ENCODE data around the gene FGF1. TPM values are rescaled to one million over a fixed set of nuclear protein-coding genes. Genes with fewer than 3 reads are reported as not detected.

Gene FGF1
- polyA plus RNA-seq, 1 of the 3 experiments (the other 2 are of a cell fraction) = 5.3 TPM

GRCh38 chr5:142676318-142676717, 9.6 kb downstream of the FGF1 start:
- H3K4me3 ChIP-seq (ENCODE audit: low read depth in 2 of 2, low read length in 1 of 2) = no peak overlapping the region
- POLR2A ChIA-PET = interaction anchor here (2.2 kb wide), 1 partner anchor 10 kb away, joined by 5 read pairs; the partner anchor contains the start of gene FGF1
- no peak for DNase-seq

More at GRCh38 chr5:142676318-142676717, 9.6 kb downstream of the FGF1 start:
- H3K4me1 ChIP-seq (ENCODE audit: control insufficient read depth in 1 of 2, insufficient read depth in 2 of 2, low read depth in 1 of 2, low read length in 1 of 2) = peaks cover 0 to 19% of the 10 kb centered on the region in 2 experiments; a peak in 2 of 4 replicates
- 91% methylated on average over 4 of the region's 4 CpGs for WGBS (ENCODE audit: low lambda C conversion rate)
- TF ChIP-seq TCF12 (IDR thresholded peaks at IDR 0.05) = no peak
- TF ChIP-seq EP300 (IDR thresholded peaks at IDR 0.05; ENCODE audit: borderline replicate concordance in 1 of 2, low read depth in 1 of 2, low read length in 1 of 2) = no peak
- no peak for TF ChIP-seq MEF2A (IDR thresholded peaks at IDR 0.05; ENCODE audit: borderline replicate concordance, low read depth)
- no peak for TF ChIP-seq RAD21 (IDR thresholded peaks at IDR 0.05; ENCODE audit: low read length)
- TF ChIP-seq FOSL2 (IDR thresholded peaks at IDR 0.05; ENCODE audit: borderline replicate concordance, low read depth) = no peak
- TF ChIP-seq TAF1 (IDR thresholded peaks at IDR 0.05; ENCODE audit: borderline replicate concordance, low read depth, low read length) = no peak
- no peak for TF ChIP-seq GATA2 (CRISPR knock-in tag; IDR thresholded peaks at IDR 0.05)
- no peak for TF ChIP-seq CHD2 (IDR thresholded peaks at IDR 0.05; ENCODE audit: low read length, partially characterized antibody)
- TF ChIP-seq, protein P1, sequence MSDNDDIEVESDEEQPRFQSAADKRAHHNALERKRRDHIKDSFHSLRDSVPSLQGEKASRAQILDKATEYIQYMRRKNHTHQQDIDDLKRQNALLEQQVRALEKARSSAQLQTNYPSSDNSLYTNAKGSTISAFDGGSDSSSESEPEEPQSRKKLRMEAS (IDR thresholded peaks at IDR 0.05; ENCODE audit: low read depth) = no peak
- no peak for TF ChIP-seq USF2 (IDR thresholded peaks at IDR 0.05; ENCODE audit: borderline replicate concordance, low read depth, low read length)
- TF ChIP-seq, protein P2, sequence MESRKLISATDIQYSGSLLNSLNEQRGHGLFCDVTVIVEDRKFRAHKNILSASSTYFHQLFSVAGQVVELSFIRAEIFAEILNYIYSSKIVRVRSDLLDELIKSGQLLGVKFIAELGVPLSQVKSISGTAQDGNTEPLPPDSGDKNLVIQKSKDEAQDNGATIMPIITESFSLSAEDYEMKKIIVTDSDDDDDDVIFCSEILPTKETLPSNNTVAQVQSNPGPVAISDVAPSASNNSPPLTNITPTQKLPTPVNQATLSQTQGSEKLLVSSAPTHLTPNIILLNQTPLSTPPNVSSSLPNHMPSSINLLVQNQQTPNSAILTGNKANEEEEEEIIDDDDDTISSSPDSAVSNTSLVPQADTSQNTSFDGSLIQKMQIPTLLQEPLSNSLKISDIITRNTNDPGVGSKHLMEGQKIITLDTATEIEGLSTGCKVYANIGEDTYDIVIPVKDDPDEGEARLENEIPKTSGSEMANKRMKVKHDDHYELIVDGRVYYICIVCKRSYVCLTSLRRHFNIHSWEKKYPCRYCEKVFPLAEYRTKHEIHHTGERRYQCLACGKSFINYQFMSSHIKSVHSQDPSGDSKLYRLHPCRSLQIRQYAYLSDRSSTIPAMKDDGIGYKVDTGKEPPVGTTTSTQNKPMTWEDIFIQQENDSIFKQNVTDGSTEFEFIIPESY (IDR thresholded peaks at IDR 0.05; ENCODE audit: borderline replicate concordance, low read depth) = no peak
- no peak for TF ChIP-seq REST (IDR thresholded peaks at IDR 0.05; ENCODE audit: low read depth, low read length)
- no peak for TF ChIP-seq EZH2phosphoT487 (IDR thresholded peaks at IDR 0.05; ENCODE audit: borderline replicate concordance, low read depth)
- no peak for TF ChIP-seq NFIC (IDR thresholded peaks at IDR 0.05; ENCODE audit: borderline replicate concordance)
- TF ChIP-seq, protein P3, sequence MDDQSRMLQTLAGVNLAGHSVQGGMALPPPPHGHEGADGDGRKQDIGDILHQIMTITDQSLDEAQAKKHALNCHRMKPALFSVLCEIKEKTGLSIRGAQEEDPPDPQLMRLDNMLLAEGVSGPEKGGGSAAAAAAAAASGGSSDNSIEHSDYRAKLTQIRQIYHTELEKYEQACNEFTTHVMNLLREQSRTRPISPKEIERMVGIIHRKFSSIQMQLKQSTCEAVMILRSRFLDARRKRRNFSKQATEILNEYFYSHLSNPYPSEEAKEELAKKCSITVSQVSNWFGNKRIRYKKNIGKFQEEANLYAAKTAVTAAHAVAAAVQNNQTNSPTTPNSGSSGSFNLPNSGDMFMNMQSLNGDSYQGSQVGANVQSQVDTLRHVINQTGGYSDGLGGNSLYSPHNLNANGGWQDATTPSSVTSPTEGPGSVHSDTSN (IDR thresholded peaks at IDR 0.05) = no peak
- no peaks in the 10 kb centered on the region for H3K79me2 ChIP-seq (ENCODE audit: insufficient read depth)
- no peaks in the 10 kb centered on the region for H3K27me3 ChIP-seq (ENCODE audit: insufficient read depth)
- no peaks in the 10 kb centered on the region for H3K9me3 ChIP-seq
- H3K36me3 ChIP-seq (replicated peaks in 1 of 2; ENCODE audit: control insufficient read depth in 1 of 2, insufficient read depth in 2 of 2, low read length in 1 of 2) = no peaks in the 10 kb centered on the region
- H2AFZ ChIP-seq (ENCODE audit: low read depth) = no peak overlapping the region
- CTCF ChIA-PET = interaction anchor here (0.8 to 3.9 kb wide), 8 partner anchors 10 to 66 kb away, joined by 3 to 30 read pairs (median 4); no protein-coding TSS in a partner anchor
- peaks cover 11% of the 10 kb centered on the region for H3F3A ChIP-seq (replicated peaks; ENCODE audit: insufficient read depth)
- no peaks in the 10 kb centered on the region for H4K20me1 ChIP-seq (ENCODE audit: insufficient read depth)
- no peak overlapping the region for H3K4me2 ChIP-seq
- H3K9ac ChIP-seq = no peak overlapping the region
- no peak overlapping the region for H3K27ac ChIP-seq (ENCODE audit: low read depth in 2 of 2, low read length in 1 of 2)
- H3K9me2 ChIP-seq = no peaks in the 10 kb centered on the region
